OCI-M2 (cell line): Measurements from ENCODE around the gene CNDP1.
"Not testable (repeated sequence)": the region's sequence is repeated elsewhere in the genome, so short reads cannot be mapped to it uniquely, and the experiment has no call there.

Experiments used
- DNase-seq: peaks from one replicate; lab custom pipeline; 2025; ENCODE audit not compliant: unreplicated experiment; lab: John Stamatoyannopoulos, UW

Gene CNDP1

GRCh38 chr18:74520096-74520833 is 14.0 kb upstream of the CNDP1 start:
- no peak for DNase-seq

GRCh38 chr18:74521068-74521725 is 13.1 kb upstream of the CNDP1 start:
- no peak for DNase-seq

GRCh38 chr18:74522635-74523548 is 11.4 kb upstream of the CNDP1 start:
- no peak for DNase-seq

- no peak for DNase-seq
These were observed 10.2 kb upstream of the CNDP1 start for GRCh38 chr18:74524097-74524496.

GRCh38 chr18:74524915-74525314 is 9.4 kb upstream of the CNDP1 start:
- DNase-seq: not testable (repeated sequence)

- DNase-seq: no peak
These were observed 8.6 kb upstream of the CNDP1 start for GRCh38 chr18:74525741-74526140.

- DNase-seq: no peak
These were observed 7.8 kb upstream of the CNDP1 start for GRCh38 chr18:74526488-74526887.

GRCh38 chr18:74528478-74528877 is 5.8 kb upstream of the CNDP1 start:
- no peak for DNase-seq

GRCh38 chr18:74528913-74529312 is 5.4 kb upstream of the CNDP1 start:
- DNase-seq: no peak

- no peak for DNase-seq
These were observed 4.9 kb upstream of the CNDP1 start for GRCh38 chr18:74529378-74529777.

- DNase-seq: no peak
These were observed 4.3 kb upstream of the CNDP1 start for GRCh38 chr18:74529811-74530583.

GRCh38 chr18:74530584-74530862 is 3.8 kb upstream of the CNDP1 start:
- no peak for DNase-seq

GRCh38 chr18:74531043-74531442 is 3.3 kb upstream of the CNDP1 start:
- DNase-seq: no peak

GRCh38 chr18:74532511-74533025 is 1.7 kb upstream of the CNDP1 start:
- no peak for DNase-seq

GRCh38 chr18:74533666-74534065 is 634 bp upstream of the CNDP1 start:
- no peak for DNase-seq

- no peak for DNase-seq
These were observed 815 bp downstream of the CNDP1 start for GRCh38 chr18:74534981-74535649.

GRCh38 chr18:74539289-74539688 is 5.0 kb downstream of the CNDP1 start:
- no peak for DNase-seq

- no peak for DNase-seq
These were observed 6.5 kb downstream of the CNDP1 start for GRCh38 chr18:74540652-74541421.

GRCh38 chr18:74541703-74542555 is 7.6 kb downstream of the CNDP1 start:
- no peak for DNase-seq
